WTC11 (cell line): ENCODE measurements around the gene ATR. TPM values are rescaled to one million over a fixed set of nuclear protein-coding genes. Genes with fewer than 3 reads are reported as not detected.
A peak's percentile ranks its signal among the peaks of the same experiment; 100 is the strongest.

ENCODE experiments used
- ATAC-seq: fragments of 200-7000 bp; cut with Tn5 transposase; 2 replicates; pipeline ENCODE4 v1.10.0; 2021; ENCODE audit warnings: mild to moderate bottlenecking, moderate library complexity
- CTCF ChIA-PET: fragments of 300-600 bp; sonication (Branson Sonifier 250); formaldehyde crosslinking; loops from one replicate; lab custom pipeline; 2021; ENCODE audit warnings: antibody characterized with exemption; lab: Charles Lee
- POLR2A ChIA-PET: fragments of 350-600 bp; sonication (Branson Sonifier 250); formaldehyde crosslinking; loops from one replicate; lab custom pipeline; 2021; ENCODE audit warnings: antibody characterized with exemption; lab: Charles Lee
- DNase-seq: peaks from one replicate; pipeline ENCODE4 v3.0.0; 2021; ENCODE audit warnings: low spot score
- H3K27ac Mint-ChIP-seq: 2 replicates; pipeline ENCODE4 v1.8.0; 2021; ENCODE audit warnings: mixed read lengths
- H3K27me3 Mint-ChIP-seq: 2 replicates; pipeline ENCODE4 v1.8.0; 2021; ENCODE audit warnings: low read depth, mild to moderate bottlenecking, moderate library complexity, mixed read lengths
- H3K36me3 Mint-ChIP-seq: 2 replicates; pipeline ENCODE4 v1.8.0; 2021; ENCODE audit warnings: mixed read lengths
- H3K4me1 Mint-ChIP-seq: 2 replicates; pipeline ENCODE4 v1.8.0; 2022; ENCODE audit warnings: mixed read lengths
- H3K4me3 Mint-ChIP-seq: 2 replicates; pipeline ENCODE4 v1.8.0; 2021; ENCODE audit warnings: mild to moderate bottlenecking, moderate library complexity, mixed read lengths
- H3K9me3 Mint-ChIP-seq: 2 replicates; pipeline ENCODE4 v1.8.0; 2021; ENCODE audit warnings: mixed read lengths
- CBFB ChIP-seq: sonication (generic); formaldehyde crosslinking; IDR thresholded peaks from 2 replicates; pipeline ENCODE4 v1.8.1; 2022; ENCODE audit warnings: mild to moderate bottlenecking, low read depth, missing genetic modification reagents
- ELF4 ChIP-seq: sonication (generic); formaldehyde crosslinking; IDR thresholded peaks from 2 replicates; pipeline ENCODE4 v1.8.1; 2022; ENCODE audit warnings: low read depth, mild to moderate bottlenecking, moderate library complexity, missing genetic modification reagents
- ESRRA ChIP-seq: sonication (generic); formaldehyde crosslinking; IDR thresholded peaks from 2 replicates; pipeline ENCODE4 v1.8.1; 2022; ENCODE audit warnings: mild to moderate bottlenecking, missing genetic modification reagents, borderline replicate concordance
- ETV6 ChIP-seq: sonication (generic); formaldehyde crosslinking; IDR thresholded peaks from 2 replicates; pipeline ENCODE4 v1.8.1; 2022; ENCODE audit warnings: mild to moderate bottlenecking, missing genetic modification reagents
- FOXK1 ChIP-seq: sonication (generic); formaldehyde crosslinking; IDR thresholded peaks from 2 replicates; pipeline ENCODE4 v1.8.0; 2022; ENCODE audit warnings: mild to moderate bottlenecking, moderate library complexity, missing genetic modification reagents
- GRHL2 ChIP-seq: fragments of 250-450 bp; sonication (Bioruptor Pico); IDR thresholded peaks from 2 replicates; pipeline ENCODE4 v1.8.0; 2022; ENCODE audit warnings: mild to moderate bottlenecking, moderate library complexity; ENCODE audit not compliant: insufficient replicate concordance, severe bottlenecking
- NFATC4 ChIP-seq: fragments of 250-450 bp; sonication (Bioruptor Pico); IDR thresholded peaks from 2 replicates; pipeline ENCODE4 v1.9.0; 2021; ENCODE audit warnings: mild to moderate bottlenecking
- NFYB ChIP-seq: sonication (generic); formaldehyde crosslinking; conservative IDR thresholded peaks from 2 replicates; pipeline ENCODE4 v1.8.0; 2022; ENCODE audit warnings: low read depth, missing genetic modification reagents
- NR1H2 ChIP-seq: sonication (generic); formaldehyde crosslinking; IDR thresholded peaks from 2 replicates; pipeline ENCODE4 v1.9.0; 2021; ENCODE audit warnings: mild to moderate bottlenecking, moderate library complexity, missing genetic modification reagents
- PRRX2 ChIP-seq: fragments of 250-450 bp; sonication (Bioruptor Pico); IDR thresholded peaks from 2 replicates; pipeline ENCODE4 v1.8.0; 2021; ENCODE audit warnings: mild to moderate bottlenecking
- RORB ChIP-seq: fragments of 250-450 bp; sonication (Bioruptor Pico); IDR thresholded peaks from 2 replicates; pipeline ENCODE4 v1.9.0; 2021; ENCODE audit warnings: mild to moderate bottlenecking
- SP1 ChIP-seq: sonication (generic); formaldehyde crosslinking; conservative IDR thresholded peaks from 2 replicates; pipeline ENCODE4 v1.8.1; 2022; ENCODE audit warnings: missing genetic modification reagents
- TEAD1 ChIP-seq: sonication (generic); formaldehyde crosslinking; IDR thresholded peaks from 2 replicates; pipeline ENCODE4 v1.8.0; 2022; ENCODE audit warnings: mild to moderate bottlenecking, missing genetic modification reagents
- TP53 ChIP-seq: sonication (generic); formaldehyde crosslinking; IDR thresholded peaks from 2 replicates; pipeline ENCODE4 v1.8.1; 2023; ENCODE audit warnings: mild to moderate bottlenecking, missing genetic modification reagents
- ZNF138 ChIP-seq: sonication (generic); formaldehyde crosslinking; conservative IDR thresholded peaks from 2 replicates; pipeline ENCODE4 v1.8.1; 2022; ENCODE audit warnings: mild to moderate bottlenecking, moderate library complexity, missing genetic modification reagents
- ZNF219 ChIP-seq: sonication (generic); formaldehyde crosslinking; IDR thresholded peaks from 2 replicates; pipeline ENCODE4 v1.8.0; 2023; ENCODE audit warnings: missing genetic modification reagents, mild to moderate bottlenecking, borderline replicate concordance
- ZNF396 ChIP-seq: fragments of 250-450 bp; sonication (Bioruptor Pico); IDR thresholded peaks from 2 replicates; pipeline ENCODE4 v1.8.0; 2021; ENCODE audit warnings: mild to moderate bottlenecking, moderate library complexity, borderline replicate concordance
- ZNF416 ChIP-seq: fragments of 250-450 bp; sonication (Bioruptor Pico); IDR thresholded peaks from 2 replicates; pipeline ENCODE4 v1.9.0; 2021; ENCODE audit warnings: mild to moderate bottlenecking, inconsistent platforms
- ZNF532 ChIP-seq: fragments of 250-450 bp; sonication (Bioruptor Pico); IDR thresholded peaks from 2 replicates; pipeline ENCODE4 v1.9.0; 2021; ENCODE audit warnings: mild to moderate bottlenecking, borderline replicate concordance
- total RNA-seq: library from RNA; stranded (reverse); gene quantifications from 3 replicates; pipeline ENCODE4 v1.2.3, GENCODE V29; 2021
- TF ChIP-seq, protein P1 (sequence below): sonication (generic); formaldehyde crosslinking; IDR thresholded peaks from 2 replicates; pipeline ENCODE4 v1.8.1; 2022; ENCODE audit warnings: mild to moderate bottlenecking, missing genetic modification reagents, moderate library complexity, borderline replicate concordance
- TF ChIP-seq, protein P2 (sequence below): fragments of 250-450 bp; sonication (Bioruptor Pico); IDR thresholded peaks from 2 replicates; pipeline ENCODE4 v1.9.0; 2021; ENCODE audit warnings: mild to moderate bottlenecking
- TF ChIP-seq, protein P3 (sequence below): fragments of 200-600 bp; IDR thresholded peaks from 2 replicates; pipeline ENCODE4 v1.8.0; 2022; ENCODE audit warnings: antibody characterized with exemption
- TF ChIP-seq, protein P4 (sequence below): fragments of 250-450 bp; sonication (Bioruptor Pico); IDR thresholded peaks from 2 replicates; pipeline ENCODE4 v2.1.2; 2022; ENCODE audit warnings: mild to moderate bottlenecking, moderate library complexity
- TF ChIP-seq, protein P5 (sequence below): sonication (generic); formaldehyde crosslinking; IDR thresholded peaks from 2 replicates; pipeline ENCODE4 v1.8.0; 2023; ENCODE audit warnings: missing genetic modification reagents

ATR gene
- total RNA-seq, 1 experiment from 2014 or later, result 26.7 TPM

DNA sequence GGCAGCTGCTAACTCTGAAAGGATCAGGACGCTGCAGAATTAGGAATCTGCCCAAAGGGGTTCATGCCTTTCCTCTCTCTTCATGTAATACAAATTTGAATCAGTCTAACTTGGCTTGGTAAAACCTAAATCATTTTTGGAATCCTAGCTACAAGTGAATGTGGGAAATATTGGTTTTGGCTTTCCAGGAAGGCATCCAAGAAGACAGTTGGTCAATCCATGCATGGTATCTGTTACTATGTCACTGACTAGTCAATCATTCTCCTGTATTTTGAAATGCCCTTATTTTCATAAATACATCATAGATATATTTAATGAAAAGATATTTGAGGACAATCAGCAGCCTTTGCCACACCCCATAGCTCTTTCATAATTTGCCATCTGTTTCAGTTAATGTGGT, 10.2 kb upstream of the ATR start:
- Mint-ChIP-seq H3K4me1 (no peaks in the 10 kb centered on the region), H3K9me3 (no peaks in the 10 kb centered on the region), H3K36me3 (no peaks in the 10 kb centered on the region), H3K27me3 (no peaks in the 10 kb centered on the region), H3K4me3 (no peak overlapping the region)
- no peak for ATAC-seq
- ChIA-PET CTCF (interaction anchor here (0.7 to 1.7 kb wide), 3 partner anchors 70 to 240 kb away, joined by 3 to 5 read pairs (median 4); no protein-coding TSS in a partner anchor), POLR2A (interaction anchor here (2.2 kb wide), 1 partner anchor 10 kb away, joined by 5 read pairs; the partner anchor contains the start of gene ATR)
- DNase-seq, result no peak
- TF ChIP-seq CBFB (CRISPR knock-in tag), result no peak
- no peak for TF ChIP-seq ZNF416
- TF ChIP-seq, protein P1, sequence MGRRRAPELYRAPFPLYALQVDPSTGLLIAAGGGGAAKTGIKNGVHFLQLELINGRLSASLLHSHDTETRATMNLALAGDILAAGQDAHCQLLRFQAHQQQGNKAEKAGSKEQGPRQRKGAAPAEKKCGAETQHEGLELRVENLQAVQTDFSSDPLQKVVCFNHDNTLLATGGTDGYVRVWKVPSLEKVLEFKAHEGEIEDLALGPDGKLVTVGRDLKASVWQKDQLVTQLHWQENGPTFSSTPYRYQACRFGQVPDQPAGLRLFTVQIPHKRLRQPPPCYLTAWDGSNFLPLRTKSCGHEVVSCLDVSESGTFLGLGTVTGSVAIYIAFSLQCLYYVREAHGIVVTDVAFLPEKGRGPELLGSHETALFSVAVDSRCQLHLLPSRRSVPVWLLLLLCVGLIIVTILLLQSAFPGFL (CRISPR knock-in tag), result no peak
- TF ChIP-seq, protein P2, sequence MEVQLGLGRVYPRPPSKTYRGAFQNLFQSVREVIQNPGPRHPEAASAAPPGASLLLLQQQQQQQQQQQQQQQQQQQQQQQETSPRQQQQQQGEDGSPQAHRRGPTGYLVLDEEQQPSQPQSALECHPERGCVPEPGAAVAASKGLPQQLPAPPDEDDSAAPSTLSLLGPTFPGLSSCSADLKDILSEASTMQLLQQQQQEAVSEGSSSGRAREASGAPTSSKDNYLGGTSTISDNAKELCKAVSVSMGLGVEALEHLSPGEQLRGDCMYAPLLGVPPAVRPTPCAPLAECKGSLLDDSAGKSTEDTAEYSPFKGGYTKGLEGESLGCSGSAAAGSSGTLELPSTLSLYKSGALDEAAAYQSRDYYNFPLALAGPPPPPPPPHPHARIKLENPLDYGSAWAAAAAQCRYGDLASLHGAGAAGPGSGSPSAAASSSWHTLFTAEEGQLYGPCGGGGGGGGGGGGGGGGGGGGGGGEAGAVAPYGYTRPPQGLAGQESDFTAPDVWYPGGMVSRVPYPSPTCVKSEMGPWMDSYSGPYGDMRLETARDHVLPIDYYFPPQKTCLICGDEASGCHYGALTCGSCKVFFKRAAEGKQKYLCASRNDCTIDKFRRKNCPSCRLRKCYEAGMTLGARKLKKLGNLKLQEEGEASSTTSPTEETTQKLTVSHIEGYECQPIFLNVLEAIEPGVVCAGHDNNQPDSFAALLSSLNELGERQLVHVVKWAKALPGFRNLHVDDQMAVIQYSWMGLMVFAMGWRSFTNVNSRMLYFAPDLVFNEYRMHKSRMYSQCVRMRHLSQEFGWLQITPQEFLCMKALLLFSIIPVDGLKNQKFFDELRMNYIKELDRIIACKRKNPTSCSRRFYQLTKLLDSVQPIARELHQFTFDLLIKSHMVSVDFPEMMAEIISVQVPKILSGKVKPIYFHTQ (CRISPR knock-in tag), result no peak
- no peak for TF ChIP-seq GRHL2 (CRISPR knock-in tag)
- TF ChIP-seq RORB, result no peak
- TF ChIP-seq SP1, result no peak
- no peak for TF ChIP-seq NFATC4
- no peak for TF ChIP-seq FOXK1 (CRISPR knock-in tag)
- no peak for TF ChIP-seq ELF4
- no peak for TF ChIP-seq ESRRA (CRISPR knock-in tag)
- no peak for TF ChIP-seq PRRX2 (CRISPR knock-in tag)
- TF ChIP-seq ZNF396 (CRISPR knock-in tag), result no peak
- TF ChIP-seq NR1H2, result no peak
- TF ChIP-seq ZNF138, result no peak
- no peak for TF ChIP-seq NFYB
- TF ChIP-seq, all 79 proteins: peak for 0
- H3K27ac Mint-ChIP-seq, result no peak overlapping the region

GRCh38 chr3:142586803-142587406, 8.4 kb upstream of the ATR start:
- Mint-ChIP-seq H3K27me3 (no peaks in the 10 kb centered on the region), H3K27ac (no peak overlapping the region), H3K9me3 (no peaks in the 10 kb centered on the region), H3K36me3 (no peaks in the 10 kb centered on the region), H3K4me3 (no peak overlapping the region), H3K4me1 (no peaks in the 10 kb centered on the region)
- ATAC-seq, result peak; percentile 96
- ChIA-PET POLR2A (interaction anchor here (1.0 kb wide), 1 partner anchor 145 kb away, joined by 7 read pairs; no protein-coding TSS in a partner anchor), CTCF (interaction anchor here (0.5 to 1.6 kb wide), 19 partner anchors 9 to 541 kb away, joined by 3 to 20 read pairs (median 3); partner anchors contain the start of genes ATR and PLS1)
- no peak for DNase-seq
- TF ChIP-seq, protein P3, sequence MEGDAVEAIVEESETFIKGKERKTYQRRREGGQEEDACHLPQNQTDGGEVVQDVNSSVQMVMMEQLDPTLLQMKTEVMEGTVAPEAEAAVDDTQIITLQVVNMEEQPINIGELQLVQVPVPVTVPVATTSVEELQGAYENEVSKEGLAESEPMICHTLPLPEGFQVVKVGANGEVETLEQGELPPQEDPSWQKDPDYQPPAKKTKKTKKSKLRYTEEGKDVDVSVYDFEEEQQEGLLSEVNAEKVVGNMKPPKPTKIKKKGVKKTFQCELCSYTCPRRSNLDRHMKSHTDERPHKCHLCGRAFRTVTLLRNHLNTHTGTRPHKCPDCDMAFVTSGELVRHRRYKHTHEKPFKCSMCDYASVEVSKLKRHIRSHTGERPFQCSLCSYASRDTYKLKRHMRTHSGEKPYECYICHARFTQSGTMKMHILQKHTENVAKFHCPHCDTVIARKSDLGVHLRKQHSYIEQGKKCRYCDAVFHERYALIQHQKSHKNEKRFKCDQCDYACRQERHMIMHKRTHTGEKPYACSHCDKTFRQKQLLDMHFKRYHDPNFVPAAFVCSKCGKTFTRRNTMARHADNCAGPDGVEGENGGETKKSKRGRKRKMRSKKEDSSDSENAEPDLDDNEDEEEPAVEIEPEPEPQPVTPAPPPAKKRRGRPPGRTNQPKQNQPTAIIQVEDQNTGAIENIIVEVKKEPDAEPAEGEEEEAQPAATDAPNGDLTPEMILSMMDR, result peak; percentile 46; the same call in 1 of the 2 replicates
- TF ChIP-seq TEAD1 (peak; percentile 30; the same call in 1 of the 2 replicates), ZNF532 (CRISPR knock-in tag) (no peak), TP53 (no peak), ZNF219 (CRISPR knock-in tag) (no peak), ETV6 (no peak)
- TF ChIP-seq, protein P4, sequence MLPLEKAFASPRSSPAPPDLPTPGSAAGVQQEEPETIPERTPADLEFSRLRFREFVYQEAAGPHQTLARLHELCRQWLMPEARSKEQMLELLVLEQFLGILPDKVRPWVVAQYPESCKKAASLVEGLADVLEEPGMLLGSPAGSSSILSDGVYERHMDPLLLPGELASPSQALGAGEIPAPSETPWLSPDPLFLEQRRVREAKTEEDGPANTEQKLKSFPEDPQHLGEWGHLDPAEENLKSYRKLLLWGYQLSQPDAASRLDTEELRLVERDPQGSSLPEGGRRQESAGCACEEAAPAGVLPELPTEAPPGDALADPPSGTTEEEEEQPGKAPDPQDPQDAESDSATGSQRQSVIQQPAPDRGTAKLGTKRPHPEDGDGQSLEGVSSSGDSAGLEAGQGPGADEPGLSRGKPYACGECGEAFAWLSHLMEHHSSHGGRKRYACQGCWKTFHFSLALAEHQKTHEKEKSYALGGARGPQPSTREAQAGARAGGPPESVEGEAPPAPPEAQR (CRISPR knock-in tag), result no peak
- TF ChIP-seq, protein P5, sequence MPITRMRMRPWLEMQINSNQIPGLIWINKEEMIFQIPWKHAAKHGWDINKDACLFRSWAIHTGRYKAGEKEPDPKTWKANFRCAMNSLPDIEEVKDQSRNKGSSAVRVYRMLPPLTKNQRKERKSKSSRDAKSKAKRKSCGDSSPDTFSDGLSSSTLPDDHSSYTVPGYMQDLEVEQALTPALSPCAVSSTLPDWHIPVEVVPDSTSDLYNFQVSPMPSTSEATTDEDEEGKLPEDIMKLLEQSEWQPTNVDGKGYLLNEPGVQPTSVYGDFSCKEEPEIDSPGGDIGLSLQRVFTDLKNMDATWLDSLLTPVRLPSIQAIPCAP (CRISPR knock-in tag), result no peak
